HL-60 (cell line): ENCODE data around the gene NIPBL.

ENCODE experiments used
- DNase-seq, 2 experiments: peaks; one replicate each; pipeline ENCODE4 v3.0.0-alpha.2; 2010 to 2020; ENCODE audit warnings: low read depth in 1 of 2, low spot score in 1 of 2
- H3K27ac ChIP-seq: fragments of 250-450 bp; sonication (Bioruptor Pico); replicated peaks from 2 replicates; pipeline ENCODE4 v1.5.1; 2020; ENCODE audit warnings: mild to moderate bottlenecking, moderate library complexity
- H3K27me3 ChIP-seq: fragments of 250-450 bp; sonication (Bioruptor Pico); 2 replicates; pipeline ENCODE4 v1.5.1; 2021; ENCODE audit warnings: mild to moderate bottlenecking, moderate library complexity; ENCODE audit not compliant: insufficient read depth, poor library complexity, severe bottlenecking
- H3K4me3 ChIP-seq: replicated peaks from 2 replicates; pipeline ENCODE4 v1.5.1; 2011; ENCODE audit warnings: mild to moderate bottlenecking, control low read depth, low read length; ENCODE audit not compliant: insufficient read depth
- CTCF ChIP-seq: IDR thresholded peaks from one replicate; pipeline ENCODE4 v1.5.1; 2011; ENCODE audit warnings: low read length, control low read depth, inconsistent platforms; ENCODE audit not compliant: insufficient read depth
- GABPA ChIP-seq: IDR thresholded peaks from 2 replicates; pipeline ENCODE4 v1.6.1; 2012; ENCODE audit warnings: low read depth
- POLR2AphosphoS5 ChIP-seq: IDR thresholded peaks from 2 replicates; pipeline ENCODE4 v1.6.1; 2012; ENCODE audit warnings: low read depth
- REST ChIP-seq: IDR thresholded peaks from 2 replicates; pipeline ENCODE4 v1.6.1; 2012; ENCODE audit warnings: low read depth; ENCODE audit not compliant: insufficient replicate concordance
- SPI1 ChIP-seq: IDR thresholded peaks from 2 replicates; pipeline ENCODE4 v1.6.1; 2012; ENCODE audit warnings: low read depth, mild to moderate bottlenecking, borderline replicate concordance

The NIPBL gene

GRCh38 chr5:36880761-36881160, 4.2 kb downstream of the NIPBL start:
- no peaks in the 10 kb centered on the region for H3K27me3 ChIP-seq
- DNase-seq: no peak
- TF ChIP-seq CTCF (no peak), GABPA (no peak), POLR2AphosphoS5 (no peak), SPI1 (no peak), REST (no peak)
- no peak overlapping the region for H3K27ac ChIP-seq
- no peak overlapping the region for H3K4me3 ChIP-seq

GRCh38 chr5:36881304-36881703, 4.7 kb downstream of the NIPBL start:
- no peaks in the 10 kb centered on the region for H3K27me3 ChIP-seq
- TF ChIP-seq POLR2AphosphoS5 (no peak), SPI1 (no peak), CTCF (no peak), GABPA (no peak), REST (no peak)
- H3K4me3 ChIP-seq: no peak overlapping the region
- DNase-seq: no peak
- H3K27ac ChIP-seq: no peak overlapping the region

GRCh38 chr5:36881807-36882206, 5.2 kb downstream of the NIPBL start:
- H3K27me3 ChIP-seq: no peaks in the 10 kb centered on the region
- no peak overlapping the region for H3K4me3 ChIP-seq
- no peak for DNase-seq
- no peak overlapping the region for H3K27ac ChIP-seq
- TF ChIP-seq POLR2AphosphoS5: no peak
- TF ChIP-seq CTCF: no peak
- no peak for TF ChIP-seq SPI1
- no peak for TF ChIP-seq GABPA
- no peak for TF ChIP-seq REST
